Suprapubic skin (tissue), 4 donors: ENCODE measurements around the gene SCCPDH. TPM values are rescaled to one million over a fixed set of nuclear protein-coding genes. Genes with fewer than 3 reads are reported as not detected.
A peak's percentile ranks its signal among the peaks of the same experiment; 100 is the strongest.

Experiments used
- DNase-seq, 2 donors: peaks; one replicate each; pipeline ENCODE4 v3.0.0-alpha.2; 2019; ENCODE audit warnings: low spot score in 2 of 2
- H3K27ac ChIP-seq: fragments of 200-600 bp; sonication (generic); one replicate; pipeline ENCODE4 v1.5.1; 2019
- H3K27me3 ChIP-seq: fragments of 200-600 bp; sonication (generic); one replicate; pipeline ENCODE4 v1.5.1; 2019
- H3K36me3 ChIP-seq: fragments of 200-600 bp; sonication (generic); one replicate; pipeline ENCODE4 v1.5.1; 2019
- H3K4me1 ChIP-seq: fragments of 200-600 bp; sonication (generic); one replicate; pipeline ENCODE4 v1.5.1; 2019
- H3K4me3 ChIP-seq: fragments of 200-600 bp; sonication (generic); one replicate; pipeline ENCODE4 v1.5.1; 2019; ENCODE audit warnings: mild to moderate bottlenecking
- H3K9me3 ChIP-seq: fragments of 200-600 bp; sonication (generic); one replicate; pipeline ENCODE4 v1.5.1; 2019
- EP300 ChIP-seq: sonication (generic); formaldehyde crosslinking; IDR thresholded peaks from one replicate; pipeline ENCODE4 v1.6.1; 2017; ENCODE audit warnings: antibody characterized with exemption
- POLR2A ChIP-seq, 2 donors: fragments of 450-650 bp; IDR thresholded peaks; one replicate each; pipeline ENCODE4 v1.6.1; 2017; ENCODE audit warnings: antibody characterized with exemption in 2 of 2, mild to moderate bottlenecking in 2 of 2, moderate library complexity in 2 of 2
- POLR2AphosphoS5 ChIP-seq, 3 donors: sonication (generic); formaldehyde crosslinking; IDR thresholded peaks; one replicate each; pipeline ENCODE4 v1.6.1; 2017; ENCODE audit warnings: antibody characterized with exemption in 3 of 3
- WGBS: methylation state at CpG from one replicate; pipeline ENCODE4 v1.1.5; 2018; 5-methylcytosine and 5-hydroxymethylcytosine counted together
- total RNA-seq, 4 donors: library from RNA; depleted of rRNA; stranded (reverse); fragments of >200 nt; gene quantifications; one replicate each; pipeline ENCODE4 v1.1.0, GENCODE V29; 2016
- TF ChIP-seq, protein P1 (sequence below), 2 donors: fragments of 200-600 bp in 1 of 2; fragments of 450-650 bp in 1 of 2; sonication (generic) in 1 of 2; IDR thresholded peaks; one replicate each; pipeline ENCODE4 v1.5.1; 2016 to 2019; ENCODE audit warnings: antibody characterized with exemption in 2 of 2, mild to moderate bottlenecking in 1 of 2, moderate library complexity in 1 of 2

The SCCPDH gene
- 10 to 100 TPM in 2 of 4 donors, 1 to 10 TPM in 2; 4.0 to 11.2 (median 10.0) TPM for total RNA-seq

GRCh38 chr1:246724016-246724730 lies at the start of gene SCCPDH:
TSS of gene SCCPDH (plus strand) at chr1:246724409. CDS start at chr1:246724423, 14 bp downstream.
- peaks cover 10% of the 10 kb centered on the region for H3K4me1 ChIP-seq
- H3K9me3 ChIP-seq, result no peaks in the 10 kb centered on the region
- DNase-seq, result peak; percentile 77 to 82
- WGBS, result under 1% methylated on average over 34 of the region's 89 CpGs
- peak within 1 kb of the TSS; percentile 89 for H3K4me3 ChIP-seq
- H3K36me3 ChIP-seq, result peaks cover 14% of the 10 kb centered on the region
- H3K27me3 ChIP-seq, result no peaks in the 10 kb centered on the region
- TF ChIP-seq EP300 (no peak), POLR2AphosphoS5 (IDR thresholded peaks at IDR 0.05) (no peak), POLR2A (IDR thresholded peaks at IDR 0.05) (peak in 1 of 2 donors; percentile 45)
- TF ChIP-seq, protein P1, sequence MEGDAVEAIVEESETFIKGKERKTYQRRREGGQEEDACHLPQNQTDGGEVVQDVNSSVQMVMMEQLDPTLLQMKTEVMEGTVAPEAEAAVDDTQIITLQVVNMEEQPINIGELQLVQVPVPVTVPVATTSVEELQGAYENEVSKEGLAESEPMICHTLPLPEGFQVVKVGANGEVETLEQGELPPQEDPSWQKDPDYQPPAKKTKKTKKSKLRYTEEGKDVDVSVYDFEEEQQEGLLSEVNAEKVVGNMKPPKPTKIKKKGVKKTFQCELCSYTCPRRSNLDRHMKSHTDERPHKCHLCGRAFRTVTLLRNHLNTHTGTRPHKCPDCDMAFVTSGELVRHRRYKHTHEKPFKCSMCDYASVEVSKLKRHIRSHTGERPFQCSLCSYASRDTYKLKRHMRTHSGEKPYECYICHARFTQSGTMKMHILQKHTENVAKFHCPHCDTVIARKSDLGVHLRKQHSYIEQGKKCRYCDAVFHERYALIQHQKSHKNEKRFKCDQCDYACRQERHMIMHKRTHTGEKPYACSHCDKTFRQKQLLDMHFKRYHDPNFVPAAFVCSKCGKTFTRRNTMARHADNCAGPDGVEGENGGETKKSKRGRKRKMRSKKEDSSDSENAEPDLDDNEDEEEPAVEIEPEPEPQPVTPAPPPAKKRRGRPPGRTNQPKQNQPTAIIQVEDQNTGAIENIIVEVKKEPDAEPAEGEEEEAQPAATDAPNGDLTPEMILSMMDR (IDR thresholded peaks at IDR 0.05), result no peak
- peak within 1 kb of the TSS; percentile 87 for H3K27ac ChIP-seq

DNA sequence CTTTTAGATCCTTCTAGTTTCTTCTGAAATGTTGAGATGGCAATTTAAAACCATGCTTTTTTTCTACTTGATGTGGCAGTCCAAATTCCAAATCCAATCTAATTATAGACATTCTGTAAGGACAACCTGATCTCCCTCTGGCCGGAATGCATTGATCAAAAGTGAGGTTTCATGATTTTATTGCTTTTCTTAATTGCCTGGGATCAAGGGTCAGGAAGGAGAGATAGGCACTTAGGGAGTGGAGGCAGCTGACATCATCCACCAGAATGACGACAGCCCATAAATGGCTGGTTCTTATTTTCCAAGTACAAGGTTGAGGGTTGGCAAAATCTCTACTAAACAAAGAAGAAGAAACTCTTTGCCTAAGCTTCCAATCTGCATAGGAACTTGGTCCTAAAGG lies 46.4 kb upstream of the SCCPDH start:
- no peaks in the 10 kb centered on the region for H3K4me1 ChIP-seq
- no peak for TF ChIP-seq POLR2A (IDR thresholded peaks at IDR 0.05)
- TF ChIP-seq, protein P1 (IDR thresholded peaks at IDR 0.05), result no peak
- no peak for TF ChIP-seq POLR2AphosphoS5 (IDR thresholded peaks at IDR 0.05)
- TF ChIP-seq EP300, result no peak
- no peak for DNase-seq
- H3K9me3 ChIP-seq, result no peaks in the 10 kb centered on the region
- whole genome bisulfite sequencing, result 53% methylated on average over 2 of the region's 2 CpGs
- H3K27ac ChIP-seq, result no peak overlapping the region
- H3K36me3 ChIP-seq, result no peaks in the 10 kb centered on the region
- no peak overlapping the region for H3K4me3 ChIP-seq
- no peaks in the 10 kb centered on the region for H3K27me3 ChIP-seq

DNA sequence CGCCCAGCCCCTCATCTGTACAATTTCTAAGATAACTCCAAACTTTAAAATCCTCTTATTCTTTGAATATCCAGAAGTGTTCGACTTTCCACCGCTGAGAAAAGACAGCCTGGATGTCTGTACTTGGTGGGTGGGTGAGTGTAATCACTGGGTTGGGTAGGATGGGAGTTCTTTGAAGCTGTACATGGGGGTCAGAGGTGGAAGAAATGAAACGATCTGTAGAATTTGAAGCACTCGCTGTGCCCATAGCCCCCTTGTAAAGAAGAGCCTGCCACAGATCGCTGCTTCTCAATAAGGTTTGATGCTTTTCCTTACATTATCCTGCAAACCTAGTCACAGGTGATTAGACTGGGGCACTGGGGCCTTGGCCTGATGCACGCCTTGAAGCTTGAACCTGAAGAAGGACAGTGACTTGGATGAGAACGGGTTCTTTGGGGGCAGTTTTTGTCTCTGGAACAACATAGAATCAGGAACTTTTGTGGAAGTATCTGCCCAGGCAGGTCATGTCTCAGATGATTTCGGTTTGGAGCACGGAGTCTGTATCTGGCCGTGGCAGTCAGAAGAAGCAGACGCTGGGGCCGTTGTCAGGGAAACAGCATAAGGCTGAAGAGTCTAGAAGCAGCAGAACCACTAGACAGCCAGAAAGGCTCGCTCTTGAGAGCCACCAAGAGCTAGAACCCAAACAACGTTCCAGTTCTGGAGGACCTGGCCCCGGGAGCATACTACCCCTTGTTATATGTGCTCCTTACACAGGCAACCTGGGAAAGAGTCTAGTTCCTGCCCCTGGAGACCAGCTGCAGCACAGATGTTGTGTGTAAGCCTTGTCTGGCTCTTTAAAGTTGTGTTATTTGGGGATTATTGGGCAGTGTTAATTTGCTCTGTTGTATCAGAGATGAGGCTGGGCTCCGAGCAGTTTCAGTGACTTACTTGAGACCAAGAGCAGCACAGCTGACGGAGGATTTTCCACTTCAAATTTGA lies 45.1 kb upstream of the SCCPDH start:
- DNase-seq, result no peak
- no peaks in the 10 kb centered on the region for H3K9me3 ChIP-seq
- no peak overlapping the region for H3K27ac ChIP-seq
- TF ChIP-seq POLR2AphosphoS5 (IDR thresholded peaks at IDR 0.05) (no peak), EP300 (no peak), POLR2A (IDR thresholded peaks at IDR 0.05) (no peak)
- TF ChIP-seq, protein P1 (IDR thresholded peaks at IDR 0.05), result no peak
- WGBS, result 78% methylated on average over 18 of the region's 18 CpGs
- H3K36me3 ChIP-seq, result no peaks in the 10 kb centered on the region
- H3K4me3 ChIP-seq, result no peak overlapping the region
- no peaks in the 10 kb centered on the region for H3K4me1 ChIP-seq
- no peaks in the 10 kb centered on the region for H3K27me3 ChIP-seq

- H3K36me3 ChIP-seq, result no peaks in the 10 kb centered on the region
- no peaks in the 10 kb centered on the region for H3K4me1 ChIP-seq
- DNase-seq, result no peak
- no peaks in the 10 kb centered on the region for H3K27me3 ChIP-seq
- 45% methylated on average over 1 of the region's 1 CpG for WGBS
- no peaks in the 10 kb centered on the region for H3K9me3 ChIP-seq
- no peak overlapping the region for H3K27ac ChIP-seq
- H3K4me3 ChIP-seq, result no peak overlapping the region
- no peak for TF ChIP-seq POLR2A (IDR thresholded peaks at IDR 0.05)
- TF ChIP-seq, protein P1 (IDR thresholded peaks at IDR 0.05), result no peak
- no peak for TF ChIP-seq EP300
- TF ChIP-seq POLR2AphosphoS5 (IDR thresholded peaks at IDR 0.05), result no peak
Observed at GRCh38 chr1:246679794-246680177, 44.4 kb upstream of the SCCPDH start.

DNA sequence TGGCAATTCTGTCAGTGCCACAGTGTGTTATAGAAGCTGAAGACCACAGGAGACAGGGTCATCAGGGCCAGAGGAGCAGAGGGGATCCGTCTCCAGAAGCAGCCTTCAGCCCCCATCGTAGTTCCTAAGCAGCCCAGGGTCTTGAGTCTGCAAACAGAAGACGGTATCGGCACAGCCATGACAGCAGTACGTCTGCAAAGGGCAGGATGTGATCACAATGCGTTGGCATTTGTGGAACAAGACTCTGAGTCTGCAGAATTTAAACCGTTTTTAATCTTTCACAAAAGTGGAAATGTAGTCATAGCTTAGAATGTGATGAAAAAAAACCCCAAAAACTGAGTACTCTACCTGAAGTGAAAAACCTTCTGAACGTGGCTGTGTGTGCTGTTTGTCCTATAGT lies 44.0 kb upstream of the SCCPDH start:
- Histone ChIP-seq H3K36me3 (no peaks in the 10 kb centered on the region), H3K27me3 (no peaks in the 10 kb centered on the region), H3K9me3 (no peaks in the 10 kb centered on the region), H3K27ac (no peak overlapping the region), H3K4me3 (no peak overlapping the region), H3K4me1 (no peaks in the 10 kb centered on the region)
- DNase-seq, result no peak
- TF ChIP-seq POLR2AphosphoS5 (IDR thresholded peaks at IDR 0.05) (no peak), EP300 (no peak), POLR2A (IDR thresholded peaks at IDR 0.05) (no peak)
- TF ChIP-seq, protein P1 (IDR thresholded peaks at IDR 0.05), result no peak
- 74% methylated on average over 8 of the region's 8 CpGs for WGBS
